ENCODE data around the gene RANBP10.

The RANBP10 gene

DNA sequence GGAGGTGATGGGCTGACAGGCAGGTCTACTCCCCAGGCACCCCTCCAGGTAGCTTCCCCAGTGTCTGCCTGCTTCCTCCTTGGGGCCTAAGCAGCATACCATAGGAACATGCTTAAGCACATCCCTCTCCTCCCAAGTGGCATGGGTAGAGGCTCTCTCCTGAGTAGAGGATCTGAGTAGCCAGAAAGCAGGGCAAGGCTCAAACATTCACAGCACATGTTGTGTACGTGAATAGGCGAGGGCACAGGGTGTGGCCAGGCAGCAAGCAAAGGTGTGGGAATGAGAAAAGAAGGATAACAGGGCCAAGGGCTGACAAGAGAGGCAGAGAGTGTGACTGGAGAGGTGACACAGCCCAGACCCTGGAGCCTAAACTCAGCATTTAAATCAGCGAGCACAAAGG, 57.5 kb downstream of the RANBP10 start:
- no peak for DNase-seq (ENCODE audit: low read depth, low spot score)

DNA sequence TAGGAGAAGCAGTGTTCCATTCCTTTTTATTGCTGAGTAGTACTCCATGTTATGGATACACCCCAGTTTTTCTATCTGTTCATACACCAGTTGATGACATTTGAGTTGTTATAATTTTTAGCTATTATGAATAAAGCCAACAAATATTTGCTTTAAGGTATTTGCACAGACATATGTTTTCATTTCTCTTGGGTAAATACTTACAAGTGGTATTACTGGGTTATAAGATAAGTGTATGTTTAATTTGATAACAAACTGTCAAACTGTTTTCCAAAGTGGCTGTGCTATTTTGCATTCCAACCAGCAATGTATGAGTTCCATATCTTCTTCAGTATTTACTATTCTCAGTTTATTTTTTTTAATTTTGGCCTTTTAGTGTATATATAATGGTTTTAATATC, 59.5 kb downstream of the RANBP10 start:
- DNase-seq (ENCODE audit: low read depth, low spot score), result no peak

DNA sequence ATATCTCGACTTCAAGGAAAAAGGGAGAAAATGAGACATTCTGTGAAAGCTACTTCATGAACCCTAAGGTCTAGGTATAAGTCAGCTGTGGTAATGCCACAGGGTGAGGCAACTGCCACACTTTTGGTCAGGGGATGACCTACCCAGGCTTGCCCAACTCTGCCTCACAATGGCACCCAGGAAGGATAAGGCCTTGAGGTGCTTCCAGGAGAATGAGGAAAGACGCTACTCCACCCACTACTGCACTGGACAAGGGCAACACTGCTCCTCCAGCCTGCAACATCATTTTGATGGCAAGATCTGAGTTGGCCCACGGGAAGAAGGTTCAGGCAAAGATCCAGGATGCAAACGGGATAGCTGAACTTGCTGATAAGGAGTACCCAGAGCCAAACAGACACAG, 65.2 kb downstream of the RANBP10 start:
- no peak for DNase-seq (ENCODE audit: low read depth, low spot score)

DNA sequence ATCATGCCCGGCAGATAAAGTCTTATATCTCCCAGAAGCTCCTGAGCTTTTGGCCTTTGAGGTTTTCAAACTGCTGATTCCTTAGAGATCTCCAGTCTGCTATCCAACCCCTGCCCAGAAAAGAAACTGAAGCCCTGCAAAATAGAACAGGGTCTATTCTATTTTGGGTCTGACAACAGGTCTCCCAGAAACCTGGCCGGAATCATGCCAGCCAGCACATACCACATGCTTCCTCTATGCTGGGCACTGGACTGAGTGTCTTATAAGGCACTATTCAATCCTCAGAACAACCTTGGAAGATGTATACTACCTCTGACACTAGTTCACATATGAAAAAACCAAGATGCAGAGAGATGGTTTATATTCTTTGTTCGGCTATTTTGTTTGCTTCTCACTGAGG, 66.0 kb downstream of the RANBP10 start:
- no peak for DNase-seq (ENCODE audit: low read depth, low spot score)

DNA sequence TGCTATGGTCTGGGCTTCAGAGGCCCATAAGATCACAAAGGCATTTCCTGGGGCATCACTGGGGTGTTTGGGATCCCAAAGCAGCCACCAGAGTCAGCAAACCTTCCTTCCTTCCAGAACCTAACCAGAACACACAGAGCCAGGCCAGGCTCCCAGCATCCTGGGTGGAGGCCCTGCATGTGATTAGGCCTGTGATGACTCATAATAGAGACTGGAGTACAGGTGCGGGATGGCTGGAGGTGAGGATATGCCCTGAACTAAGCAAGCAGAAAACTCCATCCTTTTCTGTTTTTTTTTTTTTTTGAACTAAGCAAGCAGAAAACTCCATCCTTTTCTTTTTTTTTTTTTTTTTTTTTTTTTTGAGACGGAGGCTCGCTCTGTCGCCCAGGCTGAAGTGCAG, 69.5 kb downstream of the RANBP10 start:
- no peak for DNase-seq (ENCODE audit: low read depth, low spot score)

DNA sequence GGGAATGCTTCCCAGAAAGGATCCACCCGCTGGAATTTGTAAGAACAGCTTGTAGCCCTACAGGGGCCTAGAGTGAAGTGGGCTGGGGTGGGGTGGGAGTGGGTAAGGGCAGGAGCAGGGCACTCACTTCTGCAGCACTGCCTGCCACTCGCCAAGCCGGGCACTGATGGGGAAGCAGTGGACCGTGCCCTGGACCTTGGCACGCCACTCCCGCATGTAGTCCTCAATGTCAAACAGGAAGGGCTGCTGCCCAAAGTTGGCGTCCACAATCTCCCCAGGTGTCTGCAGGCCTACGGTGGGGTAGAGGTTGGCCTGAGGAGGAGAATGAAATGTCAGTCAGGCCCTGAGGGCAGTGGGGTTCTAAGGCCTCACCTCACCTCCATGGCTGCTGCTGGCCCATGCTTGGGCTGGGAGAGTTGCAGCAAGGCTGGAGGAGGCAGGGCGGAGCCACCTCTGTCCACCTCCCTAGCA, 71.6 kb downstream of the RANBP10 start:
- no peak for DNase-seq (ENCODE audit: low read depth, low spot score)

DNA sequence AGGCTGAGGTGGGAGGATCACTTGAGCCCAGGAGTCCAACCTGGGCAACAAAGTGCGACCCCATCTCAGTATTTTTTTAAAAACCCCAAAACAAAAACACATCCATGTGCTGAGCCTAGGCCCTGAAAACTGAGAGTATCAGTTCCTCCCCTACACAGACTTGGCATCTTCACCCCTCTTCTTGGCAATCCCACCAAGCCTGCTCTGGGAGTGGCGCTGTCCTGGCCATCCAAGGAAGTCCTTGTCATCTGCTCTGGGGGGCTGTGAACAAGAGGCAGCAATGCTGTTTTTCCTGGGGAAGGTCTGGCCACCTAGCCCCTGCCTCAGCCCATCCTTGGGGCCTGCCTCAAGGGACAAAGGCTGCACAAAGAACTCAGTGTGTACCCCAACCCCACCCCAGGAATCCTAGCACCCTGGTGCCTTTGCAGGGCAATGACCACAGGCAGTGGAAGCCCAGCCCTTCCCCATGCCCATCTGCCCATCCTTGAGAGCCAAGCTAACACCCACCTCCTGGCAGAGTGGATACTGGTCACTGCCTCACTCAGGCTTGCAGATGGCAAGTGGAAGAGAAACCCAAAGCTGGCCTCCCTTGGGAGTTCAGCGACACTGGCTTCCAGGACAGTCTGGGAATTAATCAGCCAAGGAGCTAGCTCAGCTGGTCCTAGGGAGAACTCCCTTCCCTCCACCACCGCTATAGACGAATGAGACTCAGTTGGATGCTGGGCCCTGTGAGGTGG, 72.5 kb downstream of the RANBP10 start:
- no peak for DNase-seq (ENCODE audit: low read depth, low spot score)

DNA sequence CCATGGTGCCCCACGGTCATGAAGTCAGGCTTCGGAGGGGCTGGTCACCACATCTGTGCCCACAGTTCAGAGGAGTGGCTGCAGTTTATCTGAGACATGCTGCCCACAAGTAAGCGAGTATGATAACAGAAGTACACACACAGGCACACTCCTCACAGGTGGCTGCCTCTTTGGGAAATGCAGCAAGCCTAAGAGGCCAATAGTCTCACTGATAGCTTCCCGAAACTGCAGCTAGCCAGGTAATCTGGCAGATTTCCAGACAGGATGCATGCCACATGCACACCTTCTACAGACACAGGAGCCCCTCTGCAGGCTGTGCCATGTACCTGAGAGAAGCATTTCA, 74.6 kb downstream of the RANBP10 start:
- DNase-seq (ENCODE audit: low read depth, low spot score), result no peak

DNA sequence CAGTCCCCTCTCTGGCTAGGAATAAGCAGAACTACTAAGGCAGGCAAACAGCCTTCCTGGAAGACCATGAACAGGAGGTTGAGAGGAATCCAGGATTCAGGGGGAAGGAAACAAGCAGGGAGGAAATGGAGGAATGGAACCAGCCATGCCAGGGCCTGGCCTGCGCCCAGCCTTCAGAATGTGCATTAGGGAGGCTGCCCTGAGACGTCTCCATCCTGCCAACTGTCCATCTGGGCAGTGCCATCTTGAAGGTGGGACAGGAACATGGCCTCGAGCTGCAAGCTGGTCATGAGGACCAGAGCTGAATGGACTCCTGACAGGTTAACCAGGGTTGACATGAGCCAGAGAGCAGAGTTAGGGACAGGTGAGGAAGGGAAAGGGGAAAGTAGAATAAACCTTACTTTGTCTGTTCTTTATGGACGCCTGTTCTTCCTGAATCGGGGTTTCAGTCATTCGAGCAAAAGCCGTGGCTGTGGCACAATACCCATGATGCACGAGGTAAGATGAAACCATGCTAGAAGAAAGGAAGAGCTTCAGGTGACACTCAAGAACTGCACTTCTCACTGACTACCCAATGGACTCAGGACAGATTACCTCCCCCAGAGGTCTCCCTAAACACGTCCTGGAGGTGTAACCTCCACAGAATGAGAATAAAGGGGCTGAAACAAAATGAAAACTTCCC, 75.1 kb downstream of the RANBP10 start:
- no peak for DNase-seq (ENCODE audit: low read depth, low spot score)

DNA sequence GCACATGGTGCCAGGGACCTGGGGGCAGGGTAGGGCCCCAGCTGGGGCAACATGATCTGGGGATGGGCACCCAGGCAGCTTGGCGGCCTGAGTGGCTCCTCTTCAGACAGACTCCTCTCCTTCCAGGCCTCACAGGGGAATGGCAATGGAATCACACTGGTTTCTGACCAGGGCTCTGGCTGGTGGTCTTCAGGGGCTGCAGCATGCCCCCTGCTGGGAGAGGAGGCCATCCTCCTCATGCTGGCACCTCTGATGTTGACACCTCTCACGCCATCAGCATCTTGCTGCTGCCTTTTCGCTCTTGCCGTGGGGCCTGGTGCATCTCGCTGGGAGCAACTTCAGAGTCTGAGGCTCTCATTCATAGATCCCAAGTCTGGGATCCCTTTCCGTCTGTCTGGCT, 76.0 kb downstream of the RANBP10 start:
- DNase-seq (ENCODE audit: low read depth, low spot score), result no peak

DNA sequence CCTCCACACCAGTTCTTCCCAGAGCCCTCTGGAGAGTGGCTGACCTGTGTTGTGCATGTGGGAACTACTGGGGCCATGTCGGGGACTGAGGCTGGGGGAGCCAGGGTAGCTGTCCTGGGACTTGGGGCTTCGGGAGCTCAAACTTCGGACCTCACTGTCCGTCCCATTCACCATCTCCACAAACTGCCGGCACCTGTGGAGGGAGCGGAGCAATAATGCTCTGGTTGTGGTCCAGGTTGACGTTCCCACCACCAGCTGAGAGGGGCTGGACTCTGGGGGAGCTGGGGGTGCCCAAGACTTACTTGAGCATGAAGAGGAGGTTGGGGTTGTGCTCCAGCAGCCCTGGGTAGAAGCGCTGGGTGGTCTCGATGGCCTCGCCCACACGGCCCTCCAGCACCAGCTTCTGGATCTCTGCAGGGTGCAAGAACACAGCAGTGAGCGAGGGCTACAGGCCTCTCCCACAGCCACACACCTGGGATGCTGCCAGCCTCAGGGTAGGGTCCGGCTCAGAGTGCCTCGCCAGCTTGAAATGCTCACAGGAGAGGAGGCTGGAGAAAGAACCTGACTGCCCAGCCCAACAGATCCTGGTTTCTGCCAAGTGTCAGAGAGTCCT, 76.6 kb downstream of the RANBP10 start:
- no peak for DNase-seq (ENCODE audit: low read depth, low spot score)

DNA sequence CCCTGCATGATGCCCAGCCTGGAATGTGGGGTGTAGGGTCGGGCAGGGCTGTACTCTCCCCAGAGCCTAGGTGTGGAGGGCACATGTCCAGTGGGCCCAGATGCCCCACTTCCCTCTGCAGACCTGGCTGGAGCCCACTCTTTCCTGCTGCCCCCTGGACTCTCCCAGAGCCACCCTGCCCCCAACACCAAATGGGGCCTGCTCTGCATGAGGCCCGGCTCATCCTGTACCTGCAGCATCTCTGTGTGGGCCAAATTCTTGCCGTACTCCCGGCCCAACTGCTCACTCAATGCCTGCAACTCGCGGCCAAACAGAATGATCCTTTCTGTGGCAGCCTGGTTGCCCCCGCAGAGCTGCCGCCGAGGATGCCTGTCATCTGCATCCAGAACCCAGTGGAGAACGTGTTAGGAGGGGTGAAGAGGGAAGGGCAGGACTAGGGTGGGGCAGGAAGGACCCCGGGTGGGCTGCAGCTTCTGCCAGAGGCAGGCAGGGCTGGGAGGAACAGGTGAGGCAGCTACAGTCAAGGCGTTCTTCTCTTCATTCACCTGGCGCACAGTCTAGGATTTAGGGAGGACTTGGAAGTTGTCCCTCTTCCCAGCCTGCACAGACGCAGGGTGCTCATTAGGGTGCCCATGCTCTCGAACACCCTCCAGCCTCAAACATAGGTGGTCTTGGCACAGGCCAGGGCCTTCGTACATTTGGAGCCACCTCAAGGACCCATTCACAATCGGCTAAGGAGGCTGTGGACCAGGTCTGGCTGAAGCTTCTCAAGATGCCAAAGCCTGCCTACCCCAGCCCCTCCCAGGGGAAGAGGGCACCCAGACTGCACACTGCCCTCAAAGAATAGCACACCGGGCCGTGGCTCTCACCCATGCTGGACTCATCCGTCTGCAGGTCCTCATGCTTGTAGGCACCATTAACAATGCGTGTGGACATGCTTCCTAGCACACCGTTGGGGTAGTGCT, 78.6 kb downstream of the RANBP10 start:
- no peak for DNase-seq (ENCODE audit: low read depth, low spot score)

DNA sequence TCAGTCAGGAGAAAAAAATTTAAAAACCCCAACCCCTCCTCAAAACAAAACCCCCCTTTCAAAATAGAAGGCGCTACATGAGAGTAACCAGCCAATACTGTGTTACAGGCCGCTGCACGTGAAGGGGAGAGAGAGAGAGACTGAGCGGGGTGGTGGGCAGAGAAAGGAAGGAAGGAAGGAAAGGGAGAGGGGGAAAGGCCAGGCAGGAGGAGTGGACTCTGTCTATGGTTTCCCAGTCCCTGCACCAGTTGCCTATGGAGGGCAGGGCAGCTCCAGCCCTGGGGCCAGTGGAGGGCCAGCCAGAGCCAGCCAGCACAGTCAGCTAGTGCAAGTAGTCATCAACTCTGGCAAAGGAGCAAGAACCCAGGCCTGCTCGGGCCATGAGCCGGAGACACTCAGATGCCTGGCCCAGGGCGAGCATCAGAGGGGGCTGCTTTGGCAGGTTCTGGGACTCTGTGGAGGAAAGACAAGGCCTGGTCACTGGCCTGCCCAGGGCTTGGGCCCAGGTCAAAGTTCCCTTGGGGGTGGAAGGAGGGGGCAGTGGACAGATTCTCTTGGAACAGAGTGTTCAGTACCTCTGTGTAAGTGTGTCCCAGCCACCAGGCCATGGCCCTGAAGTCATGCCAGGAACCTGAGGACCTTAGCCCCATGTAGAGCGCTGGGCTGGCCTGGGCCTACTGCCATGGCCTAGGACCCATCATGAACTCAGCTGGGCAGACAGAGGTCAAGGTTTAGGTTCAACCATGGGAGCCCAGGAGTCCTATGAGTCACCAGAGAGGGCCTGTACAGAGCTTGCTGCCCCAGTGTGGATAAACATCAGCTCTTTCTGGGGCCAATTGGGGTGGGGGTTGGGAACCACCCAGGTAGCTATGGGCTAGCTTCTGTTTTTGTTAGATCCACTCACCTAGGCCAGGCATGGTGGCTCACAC, 80.0 kb downstream of the RANBP10 start:
- DNase-seq (ENCODE audit: low read depth, low spot score), result no peak

DNA sequence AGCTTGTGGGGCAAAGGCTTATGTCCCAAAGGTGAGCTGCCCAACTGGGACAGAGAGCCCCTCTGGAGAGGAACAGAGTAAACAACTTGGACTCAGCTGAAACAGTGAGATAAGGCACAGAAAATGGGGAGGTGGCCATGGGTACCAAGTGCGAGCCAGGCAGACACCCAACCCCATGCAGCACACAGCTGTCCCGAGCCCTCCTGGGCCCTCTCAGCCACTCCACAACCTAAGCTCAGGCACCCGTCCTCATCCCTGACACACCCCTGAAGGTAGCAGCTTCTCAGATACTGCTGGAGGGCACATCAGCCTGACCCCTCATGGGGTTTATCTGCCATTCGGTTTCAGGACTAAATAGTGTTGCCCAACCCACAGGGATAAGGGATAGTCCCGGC, 82.5 kb downstream of the RANBP10 start:
- no peak for DNase-seq (ENCODE audit: low read depth, low spot score)

DNA sequence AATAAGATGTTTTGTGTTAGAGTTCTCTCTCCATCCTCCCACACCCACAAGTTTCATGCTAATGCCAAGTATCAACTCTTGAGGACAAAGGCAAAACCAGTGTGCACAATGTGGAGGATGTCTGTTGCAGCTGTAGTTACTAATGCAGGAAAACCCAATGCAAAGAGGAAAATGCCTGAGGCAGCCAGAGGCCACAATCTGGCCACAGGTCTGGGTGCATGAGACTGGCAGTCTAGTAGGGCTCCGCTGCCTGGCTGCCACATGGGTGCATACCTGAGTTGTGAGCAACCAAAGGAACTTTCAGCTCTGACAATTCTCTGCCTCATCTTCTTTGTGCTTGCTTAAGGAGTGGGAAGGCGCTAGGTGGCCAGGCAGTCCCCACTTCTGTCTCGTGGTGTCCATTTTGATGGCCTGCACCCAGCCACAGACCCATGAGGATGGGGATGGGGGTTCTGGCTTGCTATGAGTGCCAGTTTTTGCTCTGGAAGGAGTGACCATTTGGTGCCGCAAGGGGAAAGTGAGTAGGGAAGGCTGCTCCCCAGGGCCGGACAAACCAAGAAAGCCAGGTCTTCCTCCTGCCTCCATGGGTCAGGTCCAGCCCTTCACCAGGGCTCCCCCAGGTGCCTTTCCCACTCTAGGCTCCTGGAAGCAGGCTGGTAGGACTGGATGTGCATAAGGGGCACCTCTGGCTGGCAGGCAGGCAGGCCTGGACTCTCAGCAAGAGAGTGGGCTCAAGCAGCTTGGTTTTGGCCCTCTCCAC, 83.0 kb downstream of the RANBP10 start:
- no peak for DNase-seq (ENCODE audit: low read depth, low spot score)

DNA sequence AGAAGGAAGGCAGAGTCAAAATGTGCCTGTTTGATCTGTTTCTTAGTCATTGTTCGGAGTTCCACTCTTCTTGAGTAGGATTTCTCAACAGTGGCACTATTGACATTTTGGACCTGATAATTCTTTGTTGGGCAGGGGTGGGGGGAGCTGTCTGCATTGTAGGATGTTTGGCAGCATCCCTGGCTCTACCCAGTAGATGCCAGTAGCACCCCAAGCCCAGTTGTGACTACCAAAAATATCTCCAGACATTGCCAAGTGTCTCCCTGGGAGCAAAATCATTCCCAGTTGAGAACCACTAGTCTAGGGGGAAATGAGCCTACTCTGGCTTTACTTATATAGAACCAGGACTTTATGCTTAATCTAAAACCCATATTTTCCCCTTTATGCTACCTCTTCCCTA, 86.1 kb downstream of the RANBP10 start:
- DNase-seq (ENCODE audit: low read depth, low spot score), result no peak

DNA sequence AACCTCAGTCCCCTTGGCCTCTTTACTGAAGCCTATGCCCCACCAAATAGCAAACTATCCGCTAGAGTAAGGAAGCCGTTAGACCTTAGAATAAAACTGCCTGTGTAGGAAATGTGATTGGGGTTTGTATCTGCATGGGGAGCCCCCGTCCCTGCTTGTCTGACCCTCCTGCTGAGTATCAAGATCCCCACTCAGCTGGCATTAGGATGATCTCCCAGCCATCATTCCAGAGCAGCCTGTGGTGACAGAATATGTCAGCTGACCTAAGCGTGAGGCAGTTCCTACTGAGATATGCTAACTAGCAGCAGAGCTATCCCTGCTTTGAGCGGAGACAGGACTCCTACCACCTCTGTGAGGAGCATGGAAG, 86.6 kb downstream of the RANBP10 start:
- no peak for DNase-seq (ENCODE audit: low read depth, low spot score)

DNA sequence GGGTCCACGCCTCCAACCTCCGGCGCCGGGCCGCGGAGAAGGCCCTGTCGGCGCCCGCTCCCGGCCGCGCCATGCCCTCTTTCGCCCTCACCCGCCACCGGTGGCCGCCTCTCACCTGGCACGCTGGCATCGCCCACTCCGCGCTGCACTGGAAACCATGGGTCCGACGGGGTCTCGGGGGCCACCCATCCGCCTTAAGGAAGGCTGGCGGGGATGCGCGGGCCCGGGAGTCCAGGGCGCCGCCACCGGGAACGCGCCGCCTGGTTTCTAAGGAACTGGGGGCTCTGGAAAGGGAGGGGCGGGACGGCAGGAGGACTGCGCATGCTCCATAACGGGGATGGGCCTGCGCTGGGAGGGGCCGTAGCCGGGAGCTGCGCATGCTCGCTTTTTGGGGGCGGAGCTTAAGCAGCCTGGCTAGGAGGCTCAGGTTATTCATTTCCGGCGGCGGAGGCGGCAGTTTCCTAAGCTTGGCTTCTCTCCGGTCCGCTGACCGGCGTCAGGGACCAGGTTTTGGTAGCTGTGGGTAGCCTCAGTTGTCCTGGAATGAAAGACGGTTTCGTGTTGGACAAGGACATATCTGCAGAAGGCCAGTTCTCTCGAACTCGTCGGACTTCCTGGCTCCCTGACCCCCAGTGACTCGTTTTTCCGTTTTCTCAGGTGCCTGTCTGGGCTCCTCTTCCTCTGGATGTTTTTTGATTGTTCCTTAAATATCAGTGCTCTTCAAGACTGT, 87.1 kb downstream of the RANBP10 start, which contains the start of gene GFOD2:
GFOD2 (minus strand) TSS at position 269 of the 730 bp plus-strand sequence. CDS start 33,601 bp downstream, outside the sequence.
- DNase-seq (ENCODE audit: low read depth, low spot score), result peak; percentile 93

DNA sequence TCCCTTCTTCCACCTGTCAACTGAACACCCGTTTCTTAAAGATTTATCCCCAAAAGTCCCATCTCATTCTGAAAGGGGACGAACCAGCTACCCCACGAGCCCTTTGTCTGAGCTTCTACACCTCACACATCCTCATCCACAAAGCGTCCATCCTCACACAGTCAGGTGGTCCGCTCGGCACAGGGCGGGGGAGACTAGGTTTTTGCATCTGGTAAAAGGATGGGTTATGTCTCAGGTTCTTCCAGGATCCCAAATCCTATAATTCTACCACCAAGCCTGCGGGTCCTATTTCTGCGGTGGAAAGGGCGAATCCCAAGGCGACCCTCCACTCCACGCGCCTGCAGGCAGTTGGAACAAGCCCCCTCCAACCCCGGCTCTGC, 87.7 kb downstream of the RANBP10 start:
- no peak for DNase-seq (ENCODE audit: low read depth, low spot score)
